ENCODE measurements around the gene DDX17. TPM values are rescaled to one million over a fixed set of nuclear protein-coding genes. Genes with fewer than 3 reads are reported as not detected.
"Not testable (repeated sequence)": the region's sequence is repeated elsewhere in the genome, so short reads cannot be mapped to it uniquely, and the experiment has no call there.

Gene DDX17
- total and polyA plus RNA-seq, 2 experiments from 2014 or later: 60.4 to 682 TPM

GRCh38 chr22:38479096-38479837, 26.8 kb downstream of the DDX17 start:
- Histone ChIP-seq H3K36me3 (peaks cover 32% of the 10 kb centered on the region), H3K27me3 (no peaks in the 10 kb centered on the region), H3K4me1 (ENCODE audit: low read depth) (no peaks in the 10 kb centered on the region), H3K4me3 (no peak overlapping the region), H3K9me3 (ENCODE audit: low read depth) (no peaks in the 10 kb centered on the region), H3K27ac (peak overlapping the region; percentile 75)
- TF ChIP-seq CTCF (IDR thresholded peaks at IDR 0.05; ENCODE audit: low read depth, low read length): no peak
- no peak for DNase-seq (ENCODE audit: low read depth in 1 of 2, low spot score in 1 of 2)

- Histone ChIP-seq H3K27me3 (no peaks in the 10 kb centered on the region), H3K9me3 (ENCODE audit: low read depth) (no peaks in the 10 kb centered on the region), H3K4me3 (no peak overlapping the region), H3K36me3 (peaks cover 16% of the 10 kb centered on the region), H3K27ac (peak overlapping the region; percentile 21), H3K4me1 (ENCODE audit: low read depth) (no peaks in the 10 kb centered on the region)
- no peak for TF ChIP-seq CTCF (IDR thresholded peaks at IDR 0.05; ENCODE audit: low read depth, low read length)
- no peak for DNase-seq (ENCODE audit: low read depth in 1 of 2, low spot score in 1 of 2)
Observed at GRCh38 chr22:38477585-38477984, 28.5 kb downstream of the DDX17 start.

- H3K4me3 ChIP-seq: no peak overlapping the region
- H3K36me3 ChIP-seq: no peaks in the 10 kb centered on the region
- no peak for TF ChIP-seq CTCF (IDR thresholded peaks at IDR 0.05; ENCODE audit: low read depth, low read length)
- H3K9me3 ChIP-seq (ENCODE audit: low read depth): no peaks in the 10 kb centered on the region
- no peak overlapping the region for H3K27ac ChIP-seq
- DNase-seq (ENCODE audit: low read depth in 1 of 2, low spot score in 1 of 2): no peak
- no peaks in the 10 kb centered on the region for H3K4me1 ChIP-seq (ENCODE audit: low read depth)
- H3K27me3 ChIP-seq: no peaks in the 10 kb centered on the region
Observed at GRCh38 chr22:38474003-38474607, 32.0 kb downstream of the DDX17 start.

- no peaks in the 10 kb centered on the region for H3K4me1 ChIP-seq (ENCODE audit: low read depth)
- H3K9me3 ChIP-seq (ENCODE audit: low read depth): no peaks in the 10 kb centered on the region
- no peak for DNase-seq (ENCODE audit: low read depth in 1 of 2, low spot score in 1 of 2)
- no peak for TF ChIP-seq CTCF (IDR thresholded peaks at IDR 0.05; ENCODE audit: low read depth, low read length)
- no peak overlapping the region for H3K4me3 ChIP-seq
- no peaks in the 10 kb centered on the region for H3K27me3 ChIP-seq
- no peaks in the 10 kb centered on the region for H3K36me3 ChIP-seq
- no peak overlapping the region for H3K27ac ChIP-seq
Observed at GRCh38 chr22:38471237-38471636, 34.9 kb downstream of the DDX17 start.

GRCh38 chr22:38470179-38470578, 35.9 kb downstream of the DDX17 start:
- not testable (repeated sequence) for DNase-seq (ENCODE audit: low read depth in 1 of 2, low spot score in 1 of 2); H3K4me3 ChIP-seq; H3K27me3 ChIP-seq; H3K4me1 ChIP-seq (ENCODE audit: low read depth); H3K36me3 ChIP-seq; H3K9me3 ChIP-seq (ENCODE audit: low read depth); H3K27ac ChIP-seq

GRCh38 chr22:38469306-38469781, 36.8 kb downstream of the DDX17 start:
- no peak overlapping the region for H3K4me3 ChIP-seq
- no peak for TF ChIP-seq CTCF (IDR thresholded peaks at IDR 0.05; ENCODE audit: low read depth, low read length)

More at GRCh38 chr22:38469306-38469781, 36.8 kb downstream of the DDX17 start:
- Histone ChIP-seq H3K9me3 (ENCODE audit: low read depth) (no peaks in the 10 kb centered on the region), H3K4me1 (ENCODE audit: low read depth) (no peaks in the 10 kb centered on the region), H3K36me3 (no peaks in the 10 kb centered on the region), H3K27ac (no peak overlapping the region), H3K27me3 (no peaks in the 10 kb centered on the region)
- DNase-seq (ENCODE audit: low read depth in 1 of 2, low spot score in 1 of 2): no peak
